IPS DF 4.7 (cell line): ENCODE results near the gene AURKA.
"Not testable (repeated sequence)": the region's sequence is repeated elsewhere in the genome, so short reads cannot be mapped to it uniquely, and the experiment has no call there.

ENCODE experiments used
- DNase-seq: peaks from one replicate; pipeline ENCODE4 v3.0.0-alpha.2; 2013; ENCODE audit warnings: low spot score; ENCODE audit errors: extremely low read depth

AURKA gene

GRCh38 chr20:56360133-56360907 lies 31.7 kb downstream of the AURKA start:
- no peak for DNase-seq

DNA sequence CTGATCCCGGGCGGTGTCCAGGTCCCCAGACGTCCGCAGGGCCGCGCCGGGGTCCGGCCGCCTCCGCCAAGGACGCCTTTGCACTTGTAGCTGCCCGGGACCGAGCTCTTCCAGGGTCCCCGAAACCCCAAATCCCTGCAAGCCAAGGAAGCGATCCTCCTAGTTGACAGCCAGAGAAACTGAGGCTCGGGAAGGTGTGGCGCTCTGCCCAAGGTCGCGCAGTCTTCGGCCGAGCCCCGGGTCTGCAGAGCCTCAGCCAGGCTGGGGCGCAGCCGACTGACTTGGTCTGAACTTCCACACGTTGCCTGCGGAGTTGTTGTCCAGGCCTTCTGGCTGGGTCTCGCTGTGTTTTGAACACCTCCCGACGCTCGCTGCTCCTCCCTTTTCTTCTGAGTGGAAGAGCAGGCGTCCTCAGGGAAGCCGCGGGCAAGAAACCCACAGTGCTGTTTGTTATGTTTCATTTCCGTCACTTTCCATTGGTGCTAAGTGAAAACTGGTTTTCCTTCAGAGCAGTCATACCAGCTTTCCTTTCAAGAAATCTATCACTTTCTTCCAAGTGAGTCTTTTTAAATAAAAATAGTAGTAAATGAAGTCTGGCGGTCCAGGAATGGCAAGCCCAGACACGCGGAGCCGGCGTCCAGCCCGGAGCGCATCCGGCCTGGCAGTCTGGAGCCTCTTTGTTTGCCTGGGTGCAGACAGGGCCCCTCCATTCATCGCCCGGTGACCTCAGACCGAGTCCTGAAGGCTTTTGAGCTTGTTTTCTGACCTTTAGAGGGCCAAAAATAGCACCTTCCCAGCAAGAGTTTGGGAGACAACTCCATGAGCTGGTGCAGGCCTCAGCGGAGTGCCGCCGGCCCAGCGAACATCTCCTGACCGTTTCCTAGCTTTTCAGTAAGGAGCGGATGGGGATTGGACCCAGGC lies 32.5 kb downstream of the AURKA start:
- no peak for DNase-seq

GRCh38 chr20:56358600-56359211 lies 33.3 kb downstream of the AURKA start, which contains the start of gene FAM210B:
TSS of gene FAM210B (plus strand) at chr20:56358974. CDS start at chr20:56359006, 32 bp downstream.
- DNase-seq, result peak; percentile 14

DNA sequence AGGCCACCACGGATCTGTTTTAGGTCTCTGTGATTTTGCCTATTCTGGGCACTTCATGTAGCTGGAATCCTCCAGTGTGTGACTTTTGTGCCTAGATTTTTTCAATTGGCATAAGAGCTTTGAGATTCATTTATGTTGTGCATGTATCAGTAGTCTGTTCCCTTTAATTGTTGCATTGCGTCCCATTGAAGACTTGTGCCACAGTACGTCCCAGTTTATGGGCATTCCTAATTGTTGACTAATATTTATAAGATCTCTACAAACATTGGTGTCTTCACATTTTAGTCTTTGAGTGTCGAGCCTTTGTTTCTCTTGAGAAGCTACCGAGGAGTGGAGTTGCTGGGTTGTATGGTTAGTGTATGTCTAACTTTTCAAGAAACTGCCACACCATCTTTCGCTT lies 33.9 kb downstream of the AURKA start:
- no peak for DNase-seq

GRCh38 chr20:56353356-56353755 lies 38.7 kb downstream of the AURKA start:
- no peak for DNase-seq

- no peak for DNase-seq
Measured at GRCh38 chr20:56352345-56353055, 39.5 kb downstream of the AURKA start.

- no peak for DNase-seq
Measured at GRCh38 chr20:56350842-56351241, 41.2 kb downstream of the AURKA start.

DNA sequence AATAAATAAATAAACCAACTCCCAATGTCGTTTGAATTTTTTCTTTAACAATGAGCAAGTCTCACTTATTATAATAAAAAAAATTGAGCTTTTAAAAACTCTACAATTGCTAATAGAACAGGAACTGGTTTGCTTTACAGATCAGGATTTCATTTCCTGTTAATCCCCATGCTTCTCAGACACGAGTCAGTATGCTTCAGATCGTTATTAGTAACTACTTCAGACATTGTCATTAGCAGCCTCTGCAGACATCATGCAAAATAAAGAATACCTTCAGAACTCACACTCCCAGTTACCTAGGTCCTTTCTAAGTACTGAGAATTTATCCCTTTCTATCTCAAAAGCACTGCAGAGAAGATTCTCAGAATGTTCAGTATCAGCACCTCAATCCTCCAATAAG lies 43.3 kb downstream of the AURKA start:
- DNase-seq, result no peak

GRCh38 chr20:56348305-56348693 lies 43.7 kb downstream of the AURKA start:
- no peak for DNase-seq

- DNase-seq, result no peak
Measured at GRCh38 chr20:56347628-56348304, 44.2 kb downstream of the AURKA start.

GRCh38 chr20:56345911-56346310 lies 46.1 kb downstream of the AURKA start:
- no peak for DNase-seq

DNA sequence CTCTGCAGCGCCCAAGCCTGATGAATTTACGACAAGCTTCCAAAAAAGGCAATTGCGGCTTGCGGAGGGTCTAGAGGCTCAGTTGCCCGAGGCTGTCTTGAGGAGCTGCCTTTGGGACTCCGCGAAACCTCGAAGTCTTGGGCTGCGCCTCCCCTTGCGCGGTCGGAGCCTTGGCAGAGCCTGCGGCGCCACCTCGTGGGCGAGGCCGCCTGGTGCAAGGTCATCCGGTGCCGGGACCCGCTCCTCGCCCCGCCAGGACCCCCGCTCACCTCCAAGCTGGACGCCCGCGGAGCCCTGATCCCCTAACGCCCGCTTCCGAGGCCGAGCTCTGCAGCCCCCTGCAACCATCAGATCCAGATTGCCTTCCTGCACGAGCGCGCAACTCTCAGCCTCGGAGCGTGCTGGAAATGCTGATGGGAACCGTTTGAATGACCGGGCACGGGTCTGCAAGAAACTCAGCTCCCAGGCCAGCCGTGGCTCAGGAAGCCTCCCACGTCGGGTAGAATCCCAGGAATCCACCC lies 48.1 kb downstream of the AURKA start:
- peak; percentile 36 for DNase-seq

- no peak for DNase-seq
Measured at GRCh38 chr20:56342783-56343182, 49.2 kb downstream of the AURKA start.

- DNase-seq, result not testable (repeated sequence)
Measured at GRCh38 chr20:56336709-56337108, 55.3 kb downstream of the AURKA start.

DNA sequence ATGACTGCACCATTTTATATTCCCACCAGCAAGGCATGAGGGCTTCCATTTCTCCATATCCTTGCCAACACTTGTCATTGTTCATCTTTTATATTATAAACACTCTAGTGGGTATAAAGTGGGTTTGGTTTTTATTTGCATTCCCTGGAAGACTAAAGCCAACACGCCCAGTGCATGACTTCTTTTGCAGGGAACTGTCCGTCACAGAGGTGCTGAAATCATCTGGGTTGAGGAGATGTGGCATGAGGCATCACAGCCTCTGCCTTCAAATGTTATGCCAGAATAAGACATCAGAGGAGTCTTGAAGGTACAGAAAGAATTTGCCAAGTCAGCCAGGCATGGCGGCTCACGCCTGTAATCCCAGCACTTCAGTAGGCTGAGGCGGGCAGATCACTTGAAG lies 63.2 kb downstream of the AURKA start:
- no peak for DNase-seq

DNA sequence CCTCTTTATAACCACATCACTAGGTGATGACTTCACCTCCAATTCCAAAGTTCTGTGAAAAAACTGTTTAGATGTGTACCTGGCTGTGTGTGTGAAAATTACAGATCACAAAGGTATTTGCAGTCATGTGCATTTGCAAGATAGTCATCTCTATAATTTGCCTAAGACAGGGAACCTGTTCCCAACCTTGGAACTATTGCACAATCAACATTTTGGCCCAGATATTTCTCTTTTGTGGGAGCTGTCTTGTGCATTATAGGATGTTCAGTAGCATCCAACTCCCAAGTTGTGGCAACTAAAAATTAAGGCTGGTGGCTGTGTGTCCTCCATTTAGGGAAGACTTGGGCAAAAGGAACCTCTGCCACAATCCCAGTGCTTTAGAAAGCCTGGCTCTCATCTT lies 67.2 kb downstream of the AURKA start:
- DNase-seq, result no peak

- DNase-seq, result no peak
Measured at GRCh38 chr20:56323656-56324055, 68.4 kb downstream of the AURKA start.

GRCh38 chr20:56323206-56323605 lies 68.8 kb downstream of the AURKA start:
- no peak for DNase-seq

GRCh38 chr20:56322681-56323080 lies 69.3 kb downstream of the AURKA start:
- no peak for DNase-seq
